Lower leg skin (tissue), 3 donors: ENCODE data around the gene F13A1.

Experiments used
- CTCF ChIP-seq, 3 donors: fragments of 450-650 bp; IDR thresholded peaks; one replicate each; pipeline ENCODE4 v1.5.1; 2016; ENCODE audit warnings: antibody characterized with exemption in 3 of 3, mild to moderate bottlenecking in 3 of 3, moderate library complexity in 2 of 3
- POLR2A ChIP-seq, 2 donors: fragments of 450-650 bp; IDR thresholded peaks; one replicate each; pipeline ENCODE4 v1.6.1; 2016 to 2017; ENCODE audit warnings: antibody characterized with exemption in 2 of 2, mild to moderate bottlenecking in 1 of 2, moderate library complexity in 1 of 2

DNA sequence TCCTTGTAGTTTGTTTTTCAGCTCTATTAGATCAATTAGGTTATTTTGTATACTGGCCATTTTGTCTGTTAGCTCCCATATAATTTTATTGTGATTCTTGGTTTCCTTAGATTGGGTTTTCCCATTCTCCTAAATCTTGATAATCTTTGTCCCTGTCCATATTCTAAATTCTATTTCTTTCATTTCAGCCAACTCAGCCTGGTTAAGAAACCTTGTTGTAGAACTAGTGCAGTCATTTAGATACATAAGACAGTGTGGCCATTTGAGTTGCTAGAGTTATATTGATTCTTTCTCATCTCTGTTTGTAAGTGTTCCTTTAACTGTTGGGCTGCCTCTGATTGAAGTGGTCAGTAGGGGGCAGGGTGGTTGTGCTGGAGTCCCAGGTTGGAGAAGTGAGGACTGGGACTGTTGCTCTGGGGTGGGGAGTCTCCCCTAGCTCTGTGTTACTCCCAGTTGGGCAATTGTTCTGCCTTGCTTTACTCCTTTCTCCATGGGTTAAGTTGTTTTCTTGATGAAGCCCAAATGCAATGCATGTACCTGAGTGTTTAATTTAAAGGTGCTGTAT, 214.9 kb downstream of the F13A1 start:
- TF ChIP-seq CTCF (IDR thresholded peaks at IDR 0.05) (no peak), POLR2A (IDR thresholded peaks at IDR 0.05) (no peak)
